Measurements from ENCODE around the gene SLCO3A1. TPM values are rescaled to one million over a fixed set of nuclear protein-coding genes. Genes with fewer than 3 reads are reported as not detected.

The SLCO3A1 gene
- total and polyA plus RNA-seq, 2 donors (not counting 1 experiment from before 2014, with no cell fraction given) = 8.1 to 16.8 TPM

- no peaks in the 10 kb centered on the region for H3K79me2 ChIP-seq (ENCODE audit: control insufficient read depth, insufficient read depth, low read length)
- no peak for DNase-seq (ENCODE audit: low read depth in 2 of 2)
- H3K4me2 ChIP-seq (ENCODE audit: extremely low read depth, insufficient read depth, low read length) = no peak overlapping the region
- no peak overlapping the region for H3K9ac ChIP-seq (ENCODE audit: insufficient read depth, low read length)
- H2AFZ ChIP-seq (ENCODE audit: low read length) = no peak overlapping the region
- no peak overlapping the region for H3K27ac ChIP-seq (ENCODE audit: insufficient read depth, low read length)
- H3K4me3 ChIP-seq (replicated peaks in 1 of 4; ENCODE audit: control extremely low read depth in 1 of 4, insufficient read depth in 1 of 4, low read depth in 3 of 4, low read length in 4 of 4) = no peak overlapping the region
- H4K20me1 ChIP-seq (ENCODE audit: control insufficient read depth, extremely low read depth, insufficient read depth, low read length) = no peaks in the 10 kb centered on the region
- no peaks in the 10 kb centered on the region for H3K9me3 ChIP-seq (ENCODE audit: control insufficient read depth, insufficient read depth, low read depth, low read length)
- no peak for TF ChIP-seq EZH2 (IDR thresholded peaks at IDR 0.05; ENCODE audit: low read length, missing control alignments)
- no peak for TF ChIP-seq CTCF (conservative IDR thresholded peaks at IDR 0.05 in 1 of 2, IDR thresholded peaks at IDR 0.05 in 1 of 2; ENCODE audit: low read depth in 1 of 2, low read length in 2 of 2)
- H3K27me3 ChIP-seq (ENCODE audit: control insufficient read depth, insufficient read depth, low read length) = no peaks in the 10 kb centered on the region
- no peaks in the 10 kb centered on the region for H3K36me3 ChIP-seq (ENCODE audit: control insufficient read depth, insufficient read depth, low read length)
- H3K4me1 ChIP-seq (ENCODE audit: control insufficient read depth, extremely low read depth, insufficient read depth, low read length) = no peaks in the 10 kb centered on the region
Observed at GRCh38 chr15:92033314-92033713, 179.8 kb downstream of the SLCO3A1 start.

- H3K27me3 ChIP-seq (ENCODE audit: control insufficient read depth, insufficient read depth, low read length) = no peaks in the 10 kb centered on the region
- TF ChIP-seq EZH2 (IDR thresholded peaks at IDR 0.05; ENCODE audit: low read length, missing control alignments) (no peak), CTCF (conservative IDR thresholded peaks at IDR 0.05 in 1 of 2, IDR thresholded peaks at IDR 0.05 in 1 of 2; ENCODE audit: low read depth in 1 of 2, low read length in 2 of 2) (no peak)
- H3K36me3 ChIP-seq (ENCODE audit: control insufficient read depth, insufficient read depth, low read length) = no peaks in the 10 kb centered on the region
- H3K4me3 ChIP-seq (replicated peaks in 1 of 4; ENCODE audit: control extremely low read depth in 1 of 4, insufficient read depth in 1 of 4, low read depth in 3 of 4, low read length in 4 of 4) = no peak overlapping the region
- H3K4me2 ChIP-seq (ENCODE audit: extremely low read depth, insufficient read depth, low read length) = no peak overlapping the region
- H3K4me1 ChIP-seq (ENCODE audit: control insufficient read depth, extremely low read depth, insufficient read depth, low read length) = no peaks in the 10 kb centered on the region
- no peak for DNase-seq (ENCODE audit: low read depth in 2 of 2)
- no peak overlapping the region for H3K27ac ChIP-seq (ENCODE audit: insufficient read depth, low read length)
- no peak overlapping the region for H3K9ac ChIP-seq (ENCODE audit: insufficient read depth, low read length)
- no peak overlapping the region for H2AFZ ChIP-seq (ENCODE audit: low read length)
- H3K9me3 ChIP-seq (ENCODE audit: control insufficient read depth, insufficient read depth, low read depth, low read length) = no peaks in the 10 kb centered on the region
- no peaks in the 10 kb centered on the region for H3K79me2 ChIP-seq (ENCODE audit: control insufficient read depth, insufficient read depth, low read length)
- H4K20me1 ChIP-seq (ENCODE audit: control insufficient read depth, extremely low read depth, insufficient read depth, low read length) = no peaks in the 10 kb centered on the region
Observed at GRCh38 chr15:92033723-92034122, 180.2 kb downstream of the SLCO3A1 start.

GRCh38 chr15:92034227-92034626, 180.7 kb downstream of the SLCO3A1 start:
- Histone ChIP-seq H3K36me3 (ENCODE audit: control insufficient read depth, insufficient read depth, low read length) (no peaks in the 10 kb centered on the region), H2AFZ (ENCODE audit: low read length) (no peak overlapping the region), H4K20me1 (ENCODE audit: control insufficient read depth, extremely low read depth, insufficient read depth, low read length) (no peaks in the 10 kb centered on the region), H3K27ac (ENCODE audit: insufficient read depth, low read length) (no peak overlapping the region), H3K9me3 (ENCODE audit: control insufficient read depth, insufficient read depth, low read depth, low read length) (no peaks in the 10 kb centered on the region), H3K4me3 (replicated peaks in 1 of 4; ENCODE audit: control extremely low read depth in 1 of 4, insufficient read depth in 1 of 4, low read depth in 3 of 4, low read length in 4 of 4) (no peak overlapping the region), H3K9ac (ENCODE audit: insufficient read depth, low read length) (no peak overlapping the region), H3K79me2 (ENCODE audit: control insufficient read depth, insufficient read depth, low read length) (no peaks in the 10 kb centered on the region), H3K4me1 (ENCODE audit: control insufficient read depth, extremely low read depth, insufficient read depth, low read length) (no peaks in the 10 kb centered on the region), H3K4me2 (ENCODE audit: extremely low read depth, insufficient read depth, low read length) (no peak overlapping the region), H3K27me3 (ENCODE audit: control insufficient read depth, insufficient read depth, low read length) (no peaks in the 10 kb centered on the region)
- DNase-seq (ENCODE audit: low read depth in 2 of 2) = no peak
- TF ChIP-seq CTCF (conservative IDR thresholded peaks at IDR 0.05 in 1 of 2, IDR thresholded peaks at IDR 0.05 in 1 of 2; ENCODE audit: low read depth in 1 of 2, low read length in 2 of 2) (no peak), EZH2 (IDR thresholded peaks at IDR 0.05; ENCODE audit: low read length, missing control alignments) (no peak)
